B cell (primary cell): Measurements from ENCODE around the gene UFSP1.

Experiments
- EZH2 ChIP-seq: IDR thresholded peaks from 2 replicates; pipeline ENCODE4 v1.6.1; 2012; ENCODE audit warnings: borderline replicate concordance, low read depth, mild to moderate bottlenecking, moderate library complexity, low read length; ENCODE audit not compliant: insufficient read depth, poor library complexity, severe bottlenecking
- TF ChIP-seq, protein P1 (sequence below): fragments of 200-600 bp; IDR thresholded peaks from one replicate; pipeline ENCODE4 v1.8.0; 2022; ENCODE audit warnings: antibody characterized with exemption, mild to moderate bottlenecking

DNA sequence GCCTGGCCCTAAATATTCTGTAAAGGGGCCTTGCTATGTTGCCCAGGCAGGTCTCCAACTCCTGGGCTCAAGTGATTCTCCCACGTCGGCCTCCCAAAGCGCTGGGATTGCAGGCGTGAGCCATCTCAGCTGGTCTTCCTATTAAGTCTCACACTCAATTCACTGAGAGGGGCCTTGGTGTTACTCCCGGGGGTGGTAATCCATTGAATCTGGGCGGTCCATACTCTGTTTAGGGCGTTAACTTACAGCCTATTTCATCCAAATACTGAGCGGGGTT is 15.3 kb downstream of the UFSP1 start:
- TF ChIP-seq, protein P1, sequence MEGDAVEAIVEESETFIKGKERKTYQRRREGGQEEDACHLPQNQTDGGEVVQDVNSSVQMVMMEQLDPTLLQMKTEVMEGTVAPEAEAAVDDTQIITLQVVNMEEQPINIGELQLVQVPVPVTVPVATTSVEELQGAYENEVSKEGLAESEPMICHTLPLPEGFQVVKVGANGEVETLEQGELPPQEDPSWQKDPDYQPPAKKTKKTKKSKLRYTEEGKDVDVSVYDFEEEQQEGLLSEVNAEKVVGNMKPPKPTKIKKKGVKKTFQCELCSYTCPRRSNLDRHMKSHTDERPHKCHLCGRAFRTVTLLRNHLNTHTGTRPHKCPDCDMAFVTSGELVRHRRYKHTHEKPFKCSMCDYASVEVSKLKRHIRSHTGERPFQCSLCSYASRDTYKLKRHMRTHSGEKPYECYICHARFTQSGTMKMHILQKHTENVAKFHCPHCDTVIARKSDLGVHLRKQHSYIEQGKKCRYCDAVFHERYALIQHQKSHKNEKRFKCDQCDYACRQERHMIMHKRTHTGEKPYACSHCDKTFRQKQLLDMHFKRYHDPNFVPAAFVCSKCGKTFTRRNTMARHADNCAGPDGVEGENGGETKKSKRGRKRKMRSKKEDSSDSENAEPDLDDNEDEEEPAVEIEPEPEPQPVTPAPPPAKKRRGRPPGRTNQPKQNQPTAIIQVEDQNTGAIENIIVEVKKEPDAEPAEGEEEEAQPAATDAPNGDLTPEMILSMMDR: no peak
- TF ChIP-seq EZH2: no peak
